Measurements from ENCODE around the gene OTULIN. TPM values are rescaled to one million over a fixed set of nuclear protein-coding genes. Genes with fewer than 3 reads are reported as not detected.

Gene OTULIN
- total and polyA plus RNA-seq, 2 of the 8 experiments (the other 6 are each of a cell fraction or from before 2014, with no cell fraction given) = 5.2 to 34.8 TPM

DNA sequence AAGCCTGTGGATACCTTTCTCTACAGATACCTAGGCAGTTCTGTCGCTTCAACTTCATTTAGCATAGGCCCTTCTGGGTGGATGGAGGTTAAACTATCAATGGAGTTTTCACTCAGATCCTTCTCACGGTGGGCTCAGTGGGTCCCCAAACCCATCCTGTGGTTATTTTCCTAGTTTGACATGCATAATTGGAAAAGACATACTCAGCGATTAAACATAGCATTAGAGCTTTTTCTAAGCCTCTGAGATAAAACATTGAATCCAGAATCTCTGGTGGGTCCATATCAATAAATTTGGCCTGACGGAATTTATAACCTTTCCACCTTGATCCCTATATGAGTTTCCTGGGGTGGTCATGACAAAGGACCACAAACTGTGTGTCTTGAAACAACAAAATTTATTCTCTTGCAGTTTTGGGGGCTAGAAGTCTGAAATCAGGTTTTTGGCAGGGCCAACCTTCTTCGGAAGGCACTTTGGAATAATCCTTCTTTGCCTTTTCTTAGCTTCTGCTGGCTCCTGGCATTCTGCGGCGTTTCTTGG lies 1.7 kb upstream of the OTULIN start (continued):
- no peak for TF ChIP-seq TEAD4 (IDR thresholded peaks at IDR 0.05; ENCODE audit: low read depth, low read length)
